GM12878 (cell line): Measurements from ENCODE around the gene CBX7. TPM values are rescaled to one million over a fixed set of nuclear protein-coding genes. Genes with fewer than 3 reads are reported as not detected.

Experiments
- ATAC-seq: fragments of 200-7000 bp; cut with Tn5 transposase; 3 replicates; pipeline ENCODE4 v1.9.1; 2020; ENCODE audit warnings: mild to moderate bottlenecking, moderate library complexity
- BruUV-seq: library from RNA; stranded (reverse); fragments of 400-500 nt; replicated peaks from 2 replicates; lab custom pipeline; 2021; lab: Mats Ljungman, UMichigan
- CTCF ChIA-PET: fragments of 300-600 bp; sonication (Branson Sonifier 250); formaldehyde crosslinking; extraction: SDS; loops from one replicate; lab custom pipeline; 2021; ENCODE audit warnings: inconsistent platforms; lab: Yijun Ruan, JAX
- POLR2A ChIA-PET: fragments of 350-600 bp; formaldehyde crosslinking; extraction: SDS; loops from one replicate; lab custom pipeline; 2021; ENCODE audit warnings: inconsistent platforms; lab: Charles Lee
- RAD21 ChIA-PET: fragments of 300-600 bp; sonication (Branson Sonifier 250); formaldehyde crosslinking; loops from one replicate; lab custom pipeline; 2023; ENCODE audit warnings: antibody characterized with exemption; ENCODE audit not compliant: unreplicated experiment; lab: Charles Lee
- SMC1A ChIA-PET: fragments of 300-600 bp; sonication (Branson Sonifier 250); formaldehyde crosslinking; loops from one replicate; lab custom pipeline; 2023; ENCODE audit not compliant: unreplicated experiment, uncharacterized antibody; lab: Charles Lee
- DNase-seq: peaks from one replicate; pipeline ENCODE4 v3.0.0-alpha.2; 2011; ENCODE audit warnings: low read depth, low spot score
- FAIRE-seq: peaks from 3 replicates; lab custom pipeline; 2011; peaks lifted over from hg19 to GRCh38; lab: Jason Lieb, UNC
- H2AFZ ChIP-seq: 2 replicates; pipeline ENCODE4 v1.6.0; 2011; ENCODE audit warnings: low read depth, low read length, control low read depth; ENCODE audit not compliant: control insufficient read depth
- H3K27ac ChIP-seq: 2 replicates; pipeline ENCODE4 v1.5.1; 2011; ENCODE audit warnings: control low read depth; ENCODE audit not compliant: control insufficient read depth, insufficient read depth
- H3K27me3 ChIP-seq, 2 experiments: replicated peaks in 1 of 2; 2 replicates each; pipeline versions ENCODE4 v1.6.0 to v1.6.1; 2011; ENCODE audit warnings: low read length in 1 of 2; ENCODE audit not compliant: control insufficient read depth in 2 of 2, insufficient read depth in 2 of 2
- H3K36me3 ChIP-seq, 2 experiments: 2 replicates each; pipeline ENCODE4 v1.5.1; 2011; ENCODE audit warnings: low read length in 1 of 2; ENCODE audit not compliant: control insufficient read depth in 2 of 2, insufficient read depth in 2 of 2
- H3K4me1 ChIP-seq: 2 replicates; pipeline ENCODE4 v1.6.1; 2011; ENCODE audit warnings: mild to moderate bottlenecking, low read length, moderate library complexity, mixed read lengths; ENCODE audit not compliant: control insufficient read depth, insufficient read depth
- H3K4me2 ChIP-seq: 2 replicates; pipeline ENCODE4 v1.6.0; 2011; ENCODE audit warnings: control low read depth; ENCODE audit not compliant: control insufficient read depth, insufficient read depth
- H3K4me3 ChIP-seq: fragments of 200-600 bp; sonication (generic); 2 replicates; pipeline ENCODE4 v1.5.1; 2016
- H3K79me2 ChIP-seq: 2 replicates; pipeline ENCODE4 v1.6.0; 2011; ENCODE audit warnings: low read length; ENCODE audit not compliant: control insufficient read depth, insufficient read depth
- H3K9ac ChIP-seq: 2 replicates; pipeline ENCODE4 v1.8.0; 2011; ENCODE audit warnings: low read length, control low read depth, mixed read lengths; ENCODE audit not compliant: control insufficient read depth, insufficient read depth
- H3K9me3 ChIP-seq: replicated peaks from 3 replicates; pipeline ENCODE4 v1.5.1; 2011; ENCODE audit warnings: mild to moderate bottlenecking, low read length; ENCODE audit not compliant: control insufficient read depth, insufficient read depth
- H4K20me1 ChIP-seq: 2 replicates; pipeline ENCODE4 v1.6.0; 2011; ENCODE audit not compliant: control insufficient read depth, insufficient read depth
- BCL11A ChIP-seq: IDR thresholded peaks from 2 replicates; pipeline ENCODE4 v1.6.1; 2011; ENCODE audit warnings: low read depth, low read length
- CBX3 ChIP-seq: fragments of 200-600 bp; sonication (generic); IDR thresholded peaks from 2 replicates; pipeline ENCODE4 v1.6.1; 2016; ENCODE audit warnings: low read depth, borderline replicate concordance
- CBX5 ChIP-seq: sonication (generic); IDR thresholded peaks from 2 replicates; pipeline ENCODE4 v1.6.1; 2016; ENCODE audit warnings: low read depth, moderate library complexity, mild to moderate bottlenecking, inconsistent platforms
- CHD2 ChIP-seq: IDR thresholded peaks from 2 replicates; pipeline ENCODE4 v1.6.1; 2011; ENCODE audit warnings: low read depth, low read length, improper control_type of control experiment, borderline replicate concordance
- E2F4 ChIP-seq: IDR thresholded peaks from 2 replicates; pipeline ENCODE4 v1.6.1; 2012; ENCODE audit warnings: low read depth, low read length, improper control_type of control experiment
- HDAC2 ChIP-seq: fragments of 200-600 bp; sonication (generic); IDR thresholded peaks from 2 replicates; pipeline ENCODE4 v1.6.1; 2017
- MTA3 ChIP-seq: IDR thresholded peaks from 2 replicates; pipeline ENCODE4 v1.6.1; 2012; ENCODE audit warnings: low read length, inconsistent platforms, borderline replicate concordance
- NR2C2 ChIP-seq: IDR thresholded peaks from 2 replicates; pipeline ENCODE4 v1.6.1; 2011; ENCODE audit warnings: borderline replicate concordance, low read depth; ENCODE audit not compliant: control insufficient read depth, insufficient read length
- PAX8 ChIP-seq: fragments of 450-650 bp; IDR thresholded peaks from 2 replicates; pipeline ENCODE4 v1.6.1; 2017; ENCODE audit warnings: mild to moderate bottlenecking, moderate library complexity
- SKIL ChIP-seq: fragments of 450-650 bp; IDR thresholded peaks from 2 replicates; pipeline ENCODE4 v1.6.1; 2017; ENCODE audit warnings: mild to moderate bottlenecking, low read depth, inconsistent platforms; ENCODE audit not compliant: poor library complexity, severe bottlenecking
- WRNIP1 ChIP-seq: IDR thresholded peaks from 2 replicates; pipeline ENCODE4 v1.6.1; 2011; ENCODE audit warnings: low read depth, low read length, improper control_type of control experiment, borderline replicate concordance
- ZBTB4 ChIP-seq: fragments of 450-650 bp; formaldehyde crosslinking; IDR thresholded peaks from 2 replicates; pipeline ENCODE4 v1.4.0; 2022; ENCODE audit warnings: mild to moderate bottlenecking, moderate library complexity
- ZNF384 ChIP-seq: IDR thresholded peaks from 2 replicates; pipeline ENCODE4 v1.6.1; 2012; ENCODE audit warnings: low read depth, mild to moderate bottlenecking, low read length, improper control_type of control experiment, borderline replicate concordance
- ZNF622 ChIP-seq: fragments of 450-650 bp; IDR thresholded peaks from 2 replicates; pipeline ENCODE4 v1.6.1; 2017; ENCODE audit warnings: mild to moderate bottlenecking, inconsistent platforms
- WGBS: methylation state at CpG from one replicate; pipeline ENCODE4 v1.1.6; 2016; ENCODE audit warnings: low lambda C conversion rate; ENCODE audit not compliant: insufficient replicate concordance, insufficient coverage; ENCODE audit errors: missing lambda C conversion rate; 5-methylcytosine and 5-hydroxymethylcytosine counted together
- in situ Hi-C: fragments of 300-500 bp; cut with MboI; formaldehyde crosslinking; loops from 9 replicates; pipeline ENCODE4 v1.14.3; 2018; ENCODE audit warnings: mixed read lengths
- intact Hi-C: fragments of 100-400 bp; cut with micrococcal nuclease; formaldehyde crosslinking; loops from one replicate; pipeline ENCODE4 v1.14.2; 2022; ENCODE audit not compliant: unreplicated experiment
- polyA plus RNA-seq, 11 experiments: library from polyadenylated mRNA; depleted of rRNA in 4 of 11; unstranded in 6 of 11; stranded (reverse) in 5 of 11; fragments of >200 nt; fragmentation: Nextera tagmentation in 4 of 11; fragmentation: Illumina TruSeq in 1 of 11; extraction: Ambion mirVana in 4 of 11; extraction: Trizol in 1 of 11; gene quantifications; 1 replicate in 1 of 11; 2 replicates in 10 of 11; pipeline versions ENCODE4 v1.2.1 to v1.2.3, GENCODE V29; 2011 to 2016; ENCODE audit warnings: inconsistent platforms in 2 of 11, missing spikeins in 2 of 11, low read depth in 1 of 11
- total RNA-seq, 4 experiments: library from RNA; depleted of rRNA in 3 of 4; stranded (reverse); fragments of >200 nt in 3 of 4; fragmentation: Illumina TruSeq in 1 of 4; extraction: Trizol in 1 of 4; gene quantifications; 2 replicates each; pipeline versions ENCODE4 v1.2.1 to v1.2.3, GENCODE V29; 2013 to 2021

CBX7 gene
- total and polyA plus RNA-seq, 10 of the 15 experiments (the other 5 are each of a cell fraction or from before 2014, with no cell fraction given): 0.18 to 17.2 (median 5.6) TPM

GRCh38 chr22:39173050-39173706 lies 20.7 kb upstream of the CBX7 start:
- ChIA-PET POLR2A (interaction anchor here (0.7 kb wide), 1 partner anchor 471 kb away, joined by 3 read pairs; no protein-coding TSS in a partner anchor), CTCF (interaction anchor here (0.7 to 7.6 kb wide), 7 partner anchors 127 to 404 kb away, joined by 3 to 100 read pairs (median 4); no protein-coding TSS in a partner anchor), SMC1A (interaction anchor here (2.1 to 2.7 kb wide), 2 partner anchors 133 to 137 kb away, joined by 5 to 14 read pairs; no protein-coding TSS in a partner anchor), RAD21 (interaction anchor here (0.6 to 1.7 kb wide), 4 partner anchors 10 to 202 kb away, joined by 3 to 4 read pairs (median 3); no protein-coding TSS in a partner anchor)
- 75% methylated on average over 16 of the region's 16 CpGs for WGBS
- H2AFZ ChIP-seq: no peak overlapping the region
- no TSS peak for BruUV-seq
- no peaks in the 10 kb centered on the region for H3K9me3 ChIP-seq
- ATAC-seq (no peak), FAIRE-seq (no peak), DNase-seq (no peak)
- intact Hi-C loops (no loop called here), in situ Hi-C loops (loop anchor here (5.0 to 25.0 kb wide), 2 partner anchors 139 to 339 kb away; partner anchors contain the start of genes ATF4 and MIEF1)
- peaks cover 15% of the 10 kb centered on the region for H3K4me1 ChIP-seq
- H3K4me3 ChIP-seq: no peak overlapping the region
- TF ChIP-seq ZBTB4 (CRISPR knock-in tag) (no peak), CBX3 (no peak), BCL11A (no peak), WRNIP1 (no peak), E2F4 (no peak), PAX8 (no peak), HDAC2 (no peak), NR2C2 (no peak), ZNF384 (no peak), SKIL (no peak), MTA3 (no peak), ZNF622 (no peak), CBX5 (no peak), CHD2 (no peak)
- no peaks in the 10 kb centered on the region for H4K20me1 ChIP-seq
- H3K36me3 ChIP-seq: no peaks in the 10 kb centered on the region
- no peaks in the 10 kb centered on the region for H3K79me2 ChIP-seq
- H3K9ac ChIP-seq: no peak overlapping the region
- H3K27ac ChIP-seq: no peak overlapping the region
- H3K4me2 ChIP-seq: no peak overlapping the region
- no peaks in the 10 kb centered on the region; a peak in 1 of 4 replicates for H3K27me3 ChIP-seq
